PC-3 (cell line): Measurements from ENCODE around the gene ASPSCR1.

Source experiments
- CTCF ChIP-seq: fragments of 300-600 bp; sonication (generic); conservative IDR thresholded peaks from 2 replicates; pipeline ENCODE4 v1.5.1; 2017; ENCODE audit warnings: antibody characterized with exemption, low read depth, mild to moderate bottlenecking, low read length
- EZH2 ChIP-seq: fragments of 300-600 bp; sonication (generic); IDR thresholded peaks from one replicate; pipeline ENCODE4 v1.6.1; 2017; ENCODE audit warnings: antibody characterized with exemption, mild to moderate bottlenecking, low read length; ENCODE audit not compliant: unreplicated experiment

- no peak for TF ChIP-seq CTCF
- no peak for TF ChIP-seq EZH2
Measured at GRCh38 chr17:82059272-82060000, 82.0 kb downstream of the ASPSCR1 start.
